ENCODE measurements around the gene TRIM2.

Gene TRIM2

GRCh38 chr4:153246446-153247115 is 42.3 kb downstream of the TRIM2 start:
- no peak for DNase-seq (ENCODE audit: low read depth)
- H3K4me3 ChIP-seq (ENCODE audit: low read depth, low read length) = no peak overlapping the region
- no peak for TF ChIP-seq CTCF (IDR thresholded peaks at IDR 0.05; ENCODE audit: insufficient read depth, low read depth, low read length, missing control alignments)

GRCh38 chr4:153247116-153247490 is 42.9 kb downstream of the TRIM2 start:
- H3K4me3 ChIP-seq (ENCODE audit: low read depth, low read length) = no peak overlapping the region
- TF ChIP-seq CTCF (IDR thresholded peaks at IDR 0.05; ENCODE audit: insufficient read depth, low read depth, low read length, missing control alignments) = no peak
- DNase-seq (ENCODE audit: low read depth) = no peak

GRCh38 chr4:153248641-153249198 is 44.5 kb downstream of the TRIM2 start:
- H3K4me3 ChIP-seq (ENCODE audit: low read depth, low read length) = peak overlapping the region; percentile 65
- no peak for TF ChIP-seq CTCF (IDR thresholded peaks at IDR 0.05; ENCODE audit: insufficient read depth, low read depth, low read length, missing control alignments)
- DNase-seq (ENCODE audit: low read depth) = peak; percentile 2

- DNase-seq (ENCODE audit: low read depth) = peak; percentile 79
- TF ChIP-seq CTCF (IDR thresholded peaks at IDR 0.05; ENCODE audit: insufficient read depth, low read depth, low read length, missing control alignments) = no peak
- H3K4me3 ChIP-seq (ENCODE audit: low read depth, low read length) = peak overlapping the region; percentile 65
Observed at GRCh38 chr4:153249199-153250041, 45.2 kb downstream of the TRIM2 start.

- H3K4me3 ChIP-seq (ENCODE audit: low read depth, low read length) = no peak overlapping the region
- no peak for TF ChIP-seq CTCF (IDR thresholded peaks at IDR 0.05; ENCODE audit: insufficient read depth, low read depth, low read length, missing control alignments)
- DNase-seq (ENCODE audit: low read depth) = peak; percentile 32
Observed at GRCh38 chr4:153252122-153252521, 47.9 kb downstream of the TRIM2 start.

GRCh38 chr4:153255233-153255632 is 51.0 kb downstream of the TRIM2 start:
- H3K4me3 ChIP-seq (ENCODE audit: low read depth, low read length) = no peak overlapping the region
- TF ChIP-seq CTCF (IDR thresholded peaks at IDR 0.05; ENCODE audit: insufficient read depth, low read depth, low read length, missing control alignments) = no peak
- no peak for DNase-seq (ENCODE audit: low read depth)
